VCaP (cell line): ENCODE measurements around the gene MLN.

Experiments used
- H3K27ac ChIP-seq: fragments of 450-650 bp; 2 replicates; pipeline ENCODE4 v1.5.1; 2017
- TF ChIP-seq, protein P1 (sequence below): fragments of 450-650 bp; conservative IDR thresholded peaks from 2 replicates; pipeline ENCODE4 v1.5.1; 2017; ENCODE audit warnings: mild to moderate bottlenecking, moderate library complexity

MLN gene

DNA sequence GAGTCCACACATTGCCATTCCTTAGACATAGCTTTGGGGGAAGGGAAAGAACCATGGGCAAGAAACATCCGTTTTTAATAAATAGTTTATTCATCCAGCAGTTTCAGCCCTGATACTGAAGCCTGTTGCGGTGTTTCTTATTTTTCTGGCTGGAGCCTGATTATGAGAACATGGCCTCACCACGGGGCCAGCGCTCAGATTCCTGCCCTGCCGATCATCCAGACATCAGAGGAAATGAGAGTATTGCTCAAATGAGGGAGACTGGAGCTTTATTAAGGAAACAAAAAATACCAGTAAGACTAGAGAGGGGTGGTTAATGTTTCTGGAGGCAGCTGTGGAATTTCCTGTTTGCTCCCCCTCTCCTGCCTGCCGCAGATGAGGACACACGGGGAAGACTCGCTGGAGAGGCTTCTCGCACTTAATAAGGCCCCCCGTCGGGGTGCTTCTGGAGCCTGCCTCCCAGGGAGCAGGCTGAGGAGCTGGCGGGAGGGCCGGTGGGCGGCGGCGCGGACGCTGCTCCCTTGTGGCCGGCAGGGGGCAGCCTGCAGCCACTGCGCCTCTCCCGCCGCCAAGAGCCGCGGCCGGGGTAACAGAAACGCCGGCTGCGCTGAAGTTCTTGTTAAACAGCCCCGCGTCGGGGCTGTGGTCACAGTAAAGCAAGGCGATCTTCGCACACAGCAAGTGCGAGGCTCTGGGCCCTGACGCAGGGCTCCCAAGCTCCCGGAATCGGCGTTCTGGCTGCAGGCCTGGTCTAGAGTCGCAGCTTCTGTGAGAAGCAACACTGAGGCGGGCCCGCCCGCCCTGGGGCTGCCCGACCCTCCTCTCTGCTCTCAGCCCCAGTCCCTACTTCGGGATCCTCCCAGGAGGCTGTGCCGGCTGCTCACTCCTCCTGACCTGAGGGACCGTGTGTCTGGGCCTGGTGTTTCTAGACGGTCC is 32.4 kb downstream of the MLN start:
- no peak overlapping the region for H3K27ac ChIP-seq
- TF ChIP-seq, protein P1, sequence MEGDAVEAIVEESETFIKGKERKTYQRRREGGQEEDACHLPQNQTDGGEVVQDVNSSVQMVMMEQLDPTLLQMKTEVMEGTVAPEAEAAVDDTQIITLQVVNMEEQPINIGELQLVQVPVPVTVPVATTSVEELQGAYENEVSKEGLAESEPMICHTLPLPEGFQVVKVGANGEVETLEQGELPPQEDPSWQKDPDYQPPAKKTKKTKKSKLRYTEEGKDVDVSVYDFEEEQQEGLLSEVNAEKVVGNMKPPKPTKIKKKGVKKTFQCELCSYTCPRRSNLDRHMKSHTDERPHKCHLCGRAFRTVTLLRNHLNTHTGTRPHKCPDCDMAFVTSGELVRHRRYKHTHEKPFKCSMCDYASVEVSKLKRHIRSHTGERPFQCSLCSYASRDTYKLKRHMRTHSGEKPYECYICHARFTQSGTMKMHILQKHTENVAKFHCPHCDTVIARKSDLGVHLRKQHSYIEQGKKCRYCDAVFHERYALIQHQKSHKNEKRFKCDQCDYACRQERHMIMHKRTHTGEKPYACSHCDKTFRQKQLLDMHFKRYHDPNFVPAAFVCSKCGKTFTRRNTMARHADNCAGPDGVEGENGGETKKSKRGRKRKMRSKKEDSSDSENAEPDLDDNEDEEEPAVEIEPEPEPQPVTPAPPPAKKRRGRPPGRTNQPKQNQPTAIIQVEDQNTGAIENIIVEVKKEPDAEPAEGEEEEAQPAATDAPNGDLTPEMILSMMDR, result peak; percentile 88

DNA sequence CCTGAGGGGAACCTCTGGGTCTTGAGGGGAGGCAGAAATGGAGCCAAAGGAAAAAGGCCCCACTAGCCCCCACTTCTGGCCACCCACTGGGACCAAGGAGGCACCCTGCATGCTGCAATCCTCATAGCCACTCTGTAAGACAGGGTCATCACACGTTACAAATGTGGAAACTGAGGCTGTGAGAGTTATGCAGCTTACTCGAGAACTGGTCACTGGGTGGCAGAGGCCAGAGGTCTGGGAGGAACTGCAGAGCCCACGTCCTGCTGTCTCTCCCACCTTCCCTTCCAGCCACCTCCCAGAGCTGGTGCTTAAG is 33.0 kb downstream of the MLN start:
- peak overlapping the region; percentile 12; the same call in 1 of the 2 replicates for H3K27ac ChIP-seq
- TF ChIP-seq, protein P1, result no peak

DNA sequence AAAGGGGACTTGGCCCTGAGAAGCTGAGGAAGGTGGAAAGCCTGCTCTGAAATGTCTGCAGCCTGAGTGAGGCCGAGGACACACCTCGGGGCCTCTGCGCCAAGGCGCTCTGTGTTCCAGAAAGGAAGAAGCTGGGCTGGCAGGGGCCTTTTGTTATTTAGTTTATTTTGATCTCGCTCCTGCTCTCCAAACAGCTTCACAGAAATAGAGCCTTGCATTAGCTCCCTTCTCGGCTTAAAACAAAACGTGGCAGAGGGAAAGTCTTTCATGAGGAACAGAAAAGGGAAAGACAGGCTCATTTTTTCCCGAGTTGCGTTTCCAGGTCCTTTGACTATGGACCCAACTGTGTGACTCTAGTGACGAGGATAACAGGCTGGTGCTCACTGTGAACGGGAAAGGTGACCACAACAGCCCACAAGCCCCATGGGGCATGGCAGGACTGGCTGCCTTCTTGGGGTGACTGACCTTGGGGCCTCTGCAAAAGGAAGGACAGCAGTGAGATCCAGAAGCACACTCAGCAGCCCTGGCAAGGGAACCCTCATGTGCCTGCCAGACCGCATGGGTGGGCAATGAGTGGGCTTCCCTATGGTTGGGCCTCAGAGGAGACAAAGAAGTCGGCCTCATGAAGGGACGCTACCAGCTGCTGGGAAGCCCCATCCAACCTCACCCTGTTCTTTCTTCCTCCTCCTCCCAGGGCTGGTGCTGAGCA is 33.5 kb downstream of the MLN start:
- TF ChIP-seq, protein P1, result no peak
- peak overlapping the region; percentile 12; the same call in 1 of the 2 replicates for H3K27ac ChIP-seq

DNA sequence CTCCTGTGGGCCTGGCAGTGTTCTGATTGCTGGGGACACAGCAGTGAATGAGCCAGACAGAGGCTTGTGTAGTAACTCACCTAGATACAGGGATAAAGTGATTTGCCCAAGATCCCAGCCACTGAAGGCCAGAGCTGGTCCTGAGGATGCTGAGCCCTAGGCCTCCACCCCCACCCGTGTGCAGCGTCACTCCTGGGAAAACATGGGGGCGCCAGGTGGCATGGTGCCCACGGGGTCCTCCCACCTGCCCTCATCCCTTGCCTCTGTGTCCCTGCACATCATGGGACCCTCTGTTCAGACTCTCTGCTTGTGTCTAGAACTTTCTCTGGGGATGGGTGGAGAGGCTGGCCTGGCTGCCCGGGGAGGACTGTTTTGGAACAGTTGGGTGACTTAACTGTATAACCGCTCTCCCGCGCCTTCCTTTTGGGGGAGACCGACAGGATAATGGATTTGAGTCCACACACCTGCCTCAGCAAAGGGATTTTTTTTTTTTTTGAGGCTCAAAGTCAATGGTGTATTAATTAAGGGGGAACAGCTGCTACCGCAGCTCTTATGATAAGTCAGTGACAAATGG is 34.5 kb downstream of the MLN start:
- TF ChIP-seq, protein P1, result no peak
- peak overlapping the region; percentile 60 for H3K27ac ChIP-seq

DNA sequence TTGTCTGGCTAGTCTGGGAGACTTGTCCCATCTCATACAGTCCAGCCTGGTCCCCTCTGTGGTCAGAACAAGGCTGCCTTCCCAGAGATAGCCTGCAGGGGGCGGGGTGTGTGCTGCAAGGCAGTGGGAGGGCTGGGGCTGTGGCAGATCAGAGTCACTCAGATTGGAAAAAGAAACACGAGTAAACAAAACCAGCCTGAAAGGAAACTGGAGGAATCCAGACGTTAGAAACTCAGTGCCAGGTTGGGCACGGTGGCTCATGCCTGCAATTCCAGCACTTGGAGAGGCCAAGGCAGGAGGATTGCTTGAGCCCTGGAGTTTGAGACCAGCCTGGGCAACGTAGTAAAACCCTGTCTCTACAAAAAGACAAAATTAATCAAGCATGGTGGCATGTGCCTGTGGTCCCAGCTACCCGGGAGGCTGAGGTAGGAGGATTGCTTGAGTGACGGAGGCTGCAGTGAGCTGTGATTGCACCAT is 35.1 kb downstream of the MLN start:
- TF ChIP-seq, protein P1, result peak; percentile 100

DNA sequence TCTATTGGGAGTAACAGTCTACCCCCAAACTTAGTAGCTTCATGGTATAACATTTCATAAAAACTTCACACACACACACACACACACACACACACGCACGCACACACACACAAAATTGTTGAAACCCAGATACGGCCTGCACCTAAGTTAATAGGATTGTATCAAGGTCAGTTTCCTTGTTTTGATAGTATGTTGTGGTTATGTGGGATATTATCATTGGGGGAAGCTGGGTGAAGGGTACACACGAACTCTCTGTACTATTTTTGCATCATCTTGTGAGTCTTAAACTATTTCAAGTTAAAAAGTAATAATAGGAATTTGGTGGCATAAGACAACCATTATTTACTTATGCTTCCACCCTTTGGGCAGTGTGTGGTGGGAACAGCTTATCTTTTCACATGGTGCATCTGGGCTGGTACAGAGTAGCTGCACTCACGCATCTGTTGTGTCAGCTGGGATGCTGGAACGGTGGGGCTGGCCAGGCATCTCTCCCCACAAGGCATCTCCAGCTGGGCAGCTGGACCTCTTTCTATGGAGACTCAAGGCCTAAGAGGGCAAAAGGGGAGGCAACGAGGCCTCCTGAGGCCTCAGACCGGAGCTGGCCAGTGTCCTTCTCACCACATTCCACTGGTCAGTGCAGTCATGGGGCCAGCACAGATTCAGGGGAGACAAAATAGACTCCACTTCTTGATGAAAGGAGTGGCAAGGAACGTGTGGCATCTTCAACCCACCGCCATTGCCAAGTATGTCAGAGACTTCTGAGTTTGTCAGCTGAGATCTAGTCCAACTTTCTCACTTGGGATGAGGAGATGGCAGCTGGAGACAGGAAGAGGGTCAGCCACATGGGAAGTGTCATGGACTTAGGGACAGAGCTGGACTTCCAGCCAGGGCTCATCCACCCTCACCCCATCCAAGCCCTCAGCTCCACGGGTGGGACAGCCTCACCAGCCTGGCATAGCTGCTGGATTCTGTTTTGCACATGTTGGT is 36.6 kb downstream of the MLN start:
- TF ChIP-seq, protein P1, result no peak
- no peak overlapping the region for H3K27ac ChIP-seq

More for the DNA sequence above, 35.1 kb downstream of the MLN start:
- peak overlapping the region; percentile 60 for H3K27ac ChIP-seq
